ENCODE measurements around the gene TBC1D2B. TPM values are rescaled to one million over a fixed set of nuclear protein-coding genes. Genes with fewer than 3 reads are reported as not detected.

Gene TBC1D2B
- total RNA-seq, 4 donors from 2014 or later = 31.3 to 58.8 (median 32.7) TPM

DNA sequence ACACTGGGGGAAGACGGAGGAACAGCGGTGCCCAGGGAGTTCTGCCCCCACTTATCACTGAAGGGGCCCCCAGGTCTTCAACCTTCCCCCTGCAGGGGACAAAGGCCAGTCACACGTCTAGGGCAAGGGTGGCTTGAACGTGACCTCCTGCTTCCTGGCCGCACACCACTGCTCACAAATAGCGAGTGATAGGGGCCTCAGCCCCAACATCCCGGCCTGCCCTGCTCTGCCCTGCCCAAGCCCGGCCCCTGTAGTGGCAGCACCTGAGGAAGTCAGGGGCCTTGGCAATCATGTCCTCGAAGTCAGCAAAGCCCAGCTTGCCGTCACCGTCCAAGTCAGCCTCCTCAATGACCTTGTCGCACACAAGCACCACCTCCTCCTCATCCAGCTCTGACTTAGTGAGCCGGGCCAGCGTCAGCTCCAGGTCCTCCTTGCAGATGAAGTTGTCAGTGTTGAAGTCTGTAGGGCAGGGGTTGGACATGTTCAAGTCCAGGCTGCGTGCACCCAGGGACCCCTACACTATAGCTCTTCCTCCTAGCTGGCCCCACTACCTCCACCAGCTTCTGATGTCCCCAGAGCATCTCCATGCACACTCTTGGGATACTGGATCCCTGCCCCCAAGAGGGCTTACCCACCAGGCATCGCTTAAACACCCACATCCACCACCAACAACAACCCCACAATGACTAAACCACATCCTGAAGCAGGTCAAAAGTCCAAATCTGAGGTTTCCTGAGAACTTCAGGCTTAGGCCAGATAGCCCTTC lies 28.1 kb upstream of the TBC1D2B start:
- DNase-seq (ENCODE audit: extremely low spot score) = no peak
- no peak overlapping the region for H3K4me3 ChIP-seq
- 94% methylated on average over 4 of the region's 16 CpGs for WGBS
- H3K9me3 ChIP-seq = no peaks in the 10 kb centered on the region
- no peak overlapping the region for H3K27ac ChIP-seq (replicated peaks in 1 of 4)
- no peaks in the 10 kb centered on the region for H3K27me3 ChIP-seq
- no peaks in the 10 kb centered on the region for H3K36me3 ChIP-seq
- TF ChIP-seq POLR2AphosphoS5 (IDR thresholded peaks at IDR 0.05) (no peak), POLR2A (IDR thresholded peaks at IDR 0.05; ENCODE audit: low read depth) (no peak), EP300 (IDR thresholded peaks at IDR 0.05) (no peak)
- TF ChIP-seq, protein P1, sequence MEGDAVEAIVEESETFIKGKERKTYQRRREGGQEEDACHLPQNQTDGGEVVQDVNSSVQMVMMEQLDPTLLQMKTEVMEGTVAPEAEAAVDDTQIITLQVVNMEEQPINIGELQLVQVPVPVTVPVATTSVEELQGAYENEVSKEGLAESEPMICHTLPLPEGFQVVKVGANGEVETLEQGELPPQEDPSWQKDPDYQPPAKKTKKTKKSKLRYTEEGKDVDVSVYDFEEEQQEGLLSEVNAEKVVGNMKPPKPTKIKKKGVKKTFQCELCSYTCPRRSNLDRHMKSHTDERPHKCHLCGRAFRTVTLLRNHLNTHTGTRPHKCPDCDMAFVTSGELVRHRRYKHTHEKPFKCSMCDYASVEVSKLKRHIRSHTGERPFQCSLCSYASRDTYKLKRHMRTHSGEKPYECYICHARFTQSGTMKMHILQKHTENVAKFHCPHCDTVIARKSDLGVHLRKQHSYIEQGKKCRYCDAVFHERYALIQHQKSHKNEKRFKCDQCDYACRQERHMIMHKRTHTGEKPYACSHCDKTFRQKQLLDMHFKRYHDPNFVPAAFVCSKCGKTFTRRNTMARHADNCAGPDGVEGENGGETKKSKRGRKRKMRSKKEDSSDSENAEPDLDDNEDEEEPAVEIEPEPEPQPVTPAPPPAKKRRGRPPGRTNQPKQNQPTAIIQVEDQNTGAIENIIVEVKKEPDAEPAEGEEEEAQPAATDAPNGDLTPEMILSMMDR (IDR thresholded peaks at IDR 0.05) = no peak
- H3K4me1 ChIP-seq = peaks cover 0 to 3% (median 0%) of the 10 kb centered on the region in 4 donors
- intact Hi-C loops (cut with DNase I) = loop anchor here (1.0 kb wide), 1 partner anchor 140 kb away; no protein-coding TSS in a partner anchor

DNA sequence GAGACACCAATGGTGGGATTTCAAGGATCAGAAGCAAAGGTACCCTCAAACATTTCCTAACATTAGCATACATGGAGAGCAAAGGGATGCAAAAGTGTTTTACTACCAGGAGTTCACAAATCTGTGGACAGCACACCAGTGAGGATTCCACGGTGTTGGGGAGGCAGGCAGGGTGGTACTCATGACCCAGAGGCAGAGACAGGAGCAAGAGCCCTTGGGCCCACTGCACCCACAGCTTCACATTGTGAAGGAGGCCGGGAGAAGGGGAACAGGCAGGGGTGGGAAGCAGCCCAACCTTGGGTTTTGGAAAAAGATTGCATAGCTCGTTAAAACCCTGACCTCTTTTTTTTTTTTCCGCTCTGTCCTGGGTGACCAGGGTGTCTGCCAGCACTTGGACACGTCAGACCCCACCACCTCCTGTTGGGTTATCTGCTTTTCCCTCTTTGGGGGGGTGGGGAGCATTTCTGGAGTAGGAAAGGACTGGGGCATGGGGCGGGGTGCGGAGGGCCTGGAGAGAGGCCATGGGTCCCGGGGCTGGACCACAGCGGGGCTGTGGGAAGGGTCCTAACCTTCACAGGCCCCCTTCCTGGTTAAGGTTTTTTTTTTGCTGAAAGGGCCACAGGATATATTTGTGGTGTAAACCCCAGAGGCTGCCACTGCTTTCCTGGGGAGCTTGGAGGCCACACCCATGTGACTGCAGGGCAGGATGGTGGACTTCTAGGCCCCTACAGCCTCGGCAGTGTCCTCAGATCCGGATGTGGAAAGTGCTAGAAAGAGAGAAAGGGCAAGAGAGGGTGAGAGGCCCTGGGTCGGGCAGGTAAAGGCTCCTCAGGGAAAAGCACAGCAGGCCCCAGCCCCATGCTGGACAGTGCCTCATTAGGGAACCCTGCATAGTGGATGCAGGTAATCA lies 27.3 kb upstream of the TBC1D2B start:
- Histone ChIP-seq H3K36me3 (no peaks in the 10 kb centered on the region), H3K27ac (replicated peaks in 1 of 4) (no peak overlapping the region), H3K9me3 (no peaks in the 10 kb centered on the region), H3K4me1 (peaks cover 0 to 3% (median 0%) of the 10 kb centered on the region in 4 donors), H3K27me3 (no peaks in the 10 kb centered on the region), H3K4me3 (no peak overlapping the region)
- intact Hi-C loops (cut with DNase I) = no loop called here
- WGBS = 86% methylated on average over 12 of the region's 12 CpGs
- no peak for DNase-seq (ENCODE audit: extremely low spot score)
- TF ChIP-seq POLR2AphosphoS5 (IDR thresholded peaks at IDR 0.05) (no peak), POLR2A (IDR thresholded peaks at IDR 0.05; ENCODE audit: low read depth) (no peak), EP300 (IDR thresholded peaks at IDR 0.05) (no peak)
- TF ChIP-seq, protein P1 (IDR thresholded peaks at IDR 0.05) = no peak

DNA sequence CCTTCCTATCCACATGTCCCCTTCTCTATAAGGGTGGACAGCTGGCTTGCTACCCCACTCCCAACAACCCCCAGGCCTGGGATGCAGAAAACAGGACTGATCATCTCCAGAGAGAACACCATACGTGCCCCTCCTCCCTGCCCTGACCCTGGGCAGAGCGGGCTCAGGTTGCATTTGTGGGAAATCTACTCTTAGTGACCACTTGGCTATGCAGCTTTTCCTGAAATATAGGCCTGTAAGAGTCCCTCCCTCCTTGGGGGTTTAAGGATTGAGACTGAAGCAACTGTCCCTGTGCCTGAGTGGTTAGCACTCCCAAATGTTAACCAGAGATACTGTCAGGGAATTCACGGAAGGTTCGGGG lies 26.6 kb upstream of the TBC1D2B start:
- Histone ChIP-seq H3K4me1 (peaks cover 0 to 3% (median 0%) of the 10 kb centered on the region in 4 donors), H3K9me3 (no peaks in the 10 kb centered on the region), H3K27me3 (no peaks in the 10 kb centered on the region), H3K27ac (replicated peaks in 1 of 4) (no peak overlapping the region), H3K4me3 (no peak overlapping the region), H3K36me3 (no peaks in the 10 kb centered on the region)
- no peak for TF ChIP-seq EP300 (IDR thresholded peaks at IDR 0.05)
- TF ChIP-seq, protein P1 (IDR thresholded peaks at IDR 0.05) = no peak
- no peak for TF ChIP-seq POLR2AphosphoS5 (IDR thresholded peaks at IDR 0.05)
- no peak for TF ChIP-seq POLR2A (IDR thresholded peaks at IDR 0.05; ENCODE audit: low read depth)
- WGBS = 82% methylated on average over 4 of the region's 4 CpGs
- intact Hi-C loops (cut with DNase I) = no loop called here
- no peak for DNase-seq (ENCODE audit: extremely low spot score)

DNA sequence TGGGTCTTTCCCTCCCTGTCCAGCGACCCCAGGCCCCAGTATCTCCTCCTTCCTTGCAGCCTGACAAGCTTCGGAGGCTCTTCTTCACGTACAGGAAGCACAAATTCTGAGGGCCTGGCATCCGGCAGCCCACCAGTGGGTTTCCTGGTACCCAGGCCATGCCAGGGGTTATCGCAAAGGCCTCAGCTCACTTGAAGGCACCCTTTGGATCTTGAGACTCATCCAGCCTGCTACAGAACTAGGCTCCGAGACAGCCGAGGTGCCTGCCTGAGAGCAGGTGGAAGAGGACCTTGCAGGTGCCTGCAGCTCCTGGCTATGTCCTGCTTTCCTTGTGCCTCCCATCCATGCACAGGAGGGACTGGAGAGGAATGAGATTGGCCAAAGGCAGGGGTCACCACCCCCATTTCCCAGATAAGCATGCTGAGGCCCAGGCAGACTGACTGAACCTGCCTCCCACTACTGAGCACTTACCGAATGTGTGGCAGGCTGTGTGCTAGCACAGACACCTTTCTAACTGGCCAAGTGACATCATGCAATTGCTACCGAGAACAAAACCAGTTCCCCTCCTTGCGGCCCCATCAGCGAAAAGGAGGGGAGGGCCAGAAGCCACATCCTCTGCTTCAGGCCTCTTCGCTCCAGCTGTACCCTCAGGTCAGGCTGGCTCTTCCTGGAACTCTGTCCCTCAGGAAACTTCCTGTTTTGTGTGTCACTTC lies 26.1 kb upstream of the TBC1D2B start:
- DNase-seq (ENCODE audit: extremely low spot score) = no peak
- Histone ChIP-seq H3K4me1 (peaks cover 0 to 3% (median 0%) of the 10 kb centered on the region in 4 donors), H3K36me3 (no peaks in the 10 kb centered on the region), H3K9me3 (no peaks in the 10 kb centered on the region), H3K27ac (replicated peaks in 1 of 4) (no peak overlapping the region), H3K27me3 (no peaks in the 10 kb centered on the region), H3K4me3 (no peak overlapping the region)
- no peak for TF ChIP-seq POLR2A (IDR thresholded peaks at IDR 0.05; ENCODE audit: low read depth)
- TF ChIP-seq POLR2AphosphoS5 (IDR thresholded peaks at IDR 0.05) = no peak
- TF ChIP-seq, protein P1 (IDR thresholded peaks at IDR 0.05) = no peak
- TF ChIP-seq EP300 (IDR thresholded peaks at IDR 0.05) = no peak
- 61% methylated on average over 5 of the region's 12 CpGs for WGBS
- intact Hi-C loops (cut with DNase I) = no loop called here

Measured in esophagus muscularis mucosa (tissue), 4 donors.